Panc1 (cell line): ENCODE results near the gene MRPL11. TPM values are rescaled to one million over a fixed set of nuclear protein-coding genes. Genes with fewer than 3 reads are reported as not detected.

Experiments used
- ATAC-seq: fragments of 200-7000 bp; cut with Tn5 transposase; 2 replicates; pipeline ENCODE4 v1.9.1; 2020; ENCODE audit warnings: mild to moderate bottlenecking, moderate library complexity
- BruUV-seq: library from RNA; stranded (reverse); fragments of 400-500 nt; replicated peaks from 2 replicates; lab custom pipeline; 2021; lab: Mats Ljungman, UMichigan
- CTCF ChIA-PET: fragments of 300-600 bp; sonication (Branson Sonifier 250); formaldehyde crosslinking; loops from one replicate; lab custom pipeline; 2022; ENCODE audit warnings: antibody characterized with exemption; lab: Charles Lee
- POLR2A ChIA-PET: fragments of 300-600 bp; sonication (Branson Sonifier 250); formaldehyde crosslinking; loops from one replicate; lab custom pipeline; 2022; ENCODE audit warnings: antibody characterized with exemption; lab: Charles Lee
- DNase-seq: peaks from one replicate; pipeline ENCODE4 v3.0.0-alpha.2; 2010; ENCODE audit warnings: low read depth, low spot score
- H3K27ac ChIP-seq: 2 replicates; pipeline ENCODE4 v1.5.1; 2011; ENCODE audit warnings: mild to moderate bottlenecking, low read length, inconsistent platforms
- H3K27me3 ChIP-seq: fragments of 200-500 bp; sonication (Bioruptor generic); 2 replicates; pipeline ENCODE4 v1.6.0; 2014; ENCODE audit warnings: low read length, inconsistent platforms; ENCODE audit not compliant: control insufficient read depth, insufficient read depth
- H3K36me3 ChIP-seq: fragments of 200-500 bp; sonication (Bioruptor generic); 2 replicates; pipeline ENCODE4 v1.5.1; 2014; ENCODE audit warnings: inconsistent platforms, mild to moderate bottlenecking, low read length, moderate library complexity; ENCODE audit not compliant: control insufficient read depth, insufficient read depth
- H3K4me1 ChIP-seq: 2 replicates; pipeline ENCODE4 v1.5.1; 2011; ENCODE audit warnings: inconsistent platforms, mild to moderate bottlenecking, low read length, moderate library complexity; ENCODE audit not compliant: control insufficient read depth, insufficient read depth
- H3K4me3 ChIP-seq, 2 experiments: 2 replicates each; pipeline ENCODE4 v1.5.1; 2011 to 2012; ENCODE audit warnings: low read depth in 2 of 2, low read length in 2 of 2, mild to moderate bottlenecking in 2 of 2, inconsistent platforms in 1 of 2, moderate library complexity in 1 of 2
- H3K9me3 ChIP-seq: fragments of 200-500 bp; sonication (Bioruptor generic); 2 replicates; pipeline ENCODE4 v1.5.1; 2014; ENCODE audit warnings: low read depth, mild to moderate bottlenecking, inconsistent platforms, low read length, moderate library complexity; ENCODE audit not compliant: control insufficient read depth, insufficient read depth
- POLR2AphosphoS5 ChIP-seq: IDR thresholded peaks from 2 replicates; pipeline ENCODE4 v1.6.1; 2012; ENCODE audit warnings: mild to moderate bottlenecking, low read depth, low read length, moderate library complexity
- SIN3A ChIP-seq: IDR thresholded peaks from 2 replicates; pipeline ENCODE4 v1.6.1; 2012; ENCODE audit warnings: low read depth, mild to moderate bottlenecking, low read length, moderate library complexity, borderline replicate concordance; ENCODE audit not compliant: insufficient read depth
- TCF7L2 ChIP-seq: IDR thresholded peaks from 2 replicates; pipeline ENCODE4 v1.6.1; 2011; ENCODE audit warnings: mild to moderate bottlenecking, low read depth, low read length, inconsistent platforms
- in situ Hi-C: cut with HindIII; loops from 2 replicates; pipeline ENCODE4 v1.10.0; 2016; ENCODE audit warnings: low sequenced_read_pairs, low pct_unique_long_range_greater_than_20kb
- intact Hi-C: fragments of 100-400 bp; cut with micrococcal nuclease; formaldehyde crosslinking; loops from one replicate; pipeline ENCODE4 v1.10.0; 2022; ENCODE audit not compliant: unreplicated experiment
- total RNA-seq: library from RNA; stranded (reverse); gene quantifications from one replicate; pipeline ENCODE4 v1.2.1, GENCODE V29; 2021; ENCODE audit not compliant: unreplicated experiment
- TF ChIP-seq, protein P1 (sequence below): fragments of 450-650 bp; IDR thresholded peaks from 2 replicates; pipeline ENCODE4 v1.5.1; 2017; ENCODE audit warnings: mild to moderate bottlenecking
- TF ChIP-seq, protein P2 (sequence below), 2 experiments: IDR thresholded peaks; 2 replicates each; pipeline ENCODE4 v1.6.1; 2011 to 2012; ENCODE audit warnings: low read depth in 2 of 2, control low read depth in 1 of 2, low read length in 1 of 2, mild to moderate bottlenecking in 1 of 2, moderate library complexity in 1 of 2; ENCODE audit not compliant: insufficient read depth in 1 of 2

Gene MRPL11
- total RNA-seq, 1 experiment from 2014 or later, result 158 TPM

GRCh38 chr11:66462010-66462409 is 23.4 kb upstream of the MRPL11 start:
- TF ChIP-seq TCF7L2 (no peak), SIN3A (no peak), POLR2AphosphoS5 (no peak)
- TF ChIP-seq, protein P1, sequence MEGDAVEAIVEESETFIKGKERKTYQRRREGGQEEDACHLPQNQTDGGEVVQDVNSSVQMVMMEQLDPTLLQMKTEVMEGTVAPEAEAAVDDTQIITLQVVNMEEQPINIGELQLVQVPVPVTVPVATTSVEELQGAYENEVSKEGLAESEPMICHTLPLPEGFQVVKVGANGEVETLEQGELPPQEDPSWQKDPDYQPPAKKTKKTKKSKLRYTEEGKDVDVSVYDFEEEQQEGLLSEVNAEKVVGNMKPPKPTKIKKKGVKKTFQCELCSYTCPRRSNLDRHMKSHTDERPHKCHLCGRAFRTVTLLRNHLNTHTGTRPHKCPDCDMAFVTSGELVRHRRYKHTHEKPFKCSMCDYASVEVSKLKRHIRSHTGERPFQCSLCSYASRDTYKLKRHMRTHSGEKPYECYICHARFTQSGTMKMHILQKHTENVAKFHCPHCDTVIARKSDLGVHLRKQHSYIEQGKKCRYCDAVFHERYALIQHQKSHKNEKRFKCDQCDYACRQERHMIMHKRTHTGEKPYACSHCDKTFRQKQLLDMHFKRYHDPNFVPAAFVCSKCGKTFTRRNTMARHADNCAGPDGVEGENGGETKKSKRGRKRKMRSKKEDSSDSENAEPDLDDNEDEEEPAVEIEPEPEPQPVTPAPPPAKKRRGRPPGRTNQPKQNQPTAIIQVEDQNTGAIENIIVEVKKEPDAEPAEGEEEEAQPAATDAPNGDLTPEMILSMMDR, result no peak
- TF ChIP-seq, protein P2, sequence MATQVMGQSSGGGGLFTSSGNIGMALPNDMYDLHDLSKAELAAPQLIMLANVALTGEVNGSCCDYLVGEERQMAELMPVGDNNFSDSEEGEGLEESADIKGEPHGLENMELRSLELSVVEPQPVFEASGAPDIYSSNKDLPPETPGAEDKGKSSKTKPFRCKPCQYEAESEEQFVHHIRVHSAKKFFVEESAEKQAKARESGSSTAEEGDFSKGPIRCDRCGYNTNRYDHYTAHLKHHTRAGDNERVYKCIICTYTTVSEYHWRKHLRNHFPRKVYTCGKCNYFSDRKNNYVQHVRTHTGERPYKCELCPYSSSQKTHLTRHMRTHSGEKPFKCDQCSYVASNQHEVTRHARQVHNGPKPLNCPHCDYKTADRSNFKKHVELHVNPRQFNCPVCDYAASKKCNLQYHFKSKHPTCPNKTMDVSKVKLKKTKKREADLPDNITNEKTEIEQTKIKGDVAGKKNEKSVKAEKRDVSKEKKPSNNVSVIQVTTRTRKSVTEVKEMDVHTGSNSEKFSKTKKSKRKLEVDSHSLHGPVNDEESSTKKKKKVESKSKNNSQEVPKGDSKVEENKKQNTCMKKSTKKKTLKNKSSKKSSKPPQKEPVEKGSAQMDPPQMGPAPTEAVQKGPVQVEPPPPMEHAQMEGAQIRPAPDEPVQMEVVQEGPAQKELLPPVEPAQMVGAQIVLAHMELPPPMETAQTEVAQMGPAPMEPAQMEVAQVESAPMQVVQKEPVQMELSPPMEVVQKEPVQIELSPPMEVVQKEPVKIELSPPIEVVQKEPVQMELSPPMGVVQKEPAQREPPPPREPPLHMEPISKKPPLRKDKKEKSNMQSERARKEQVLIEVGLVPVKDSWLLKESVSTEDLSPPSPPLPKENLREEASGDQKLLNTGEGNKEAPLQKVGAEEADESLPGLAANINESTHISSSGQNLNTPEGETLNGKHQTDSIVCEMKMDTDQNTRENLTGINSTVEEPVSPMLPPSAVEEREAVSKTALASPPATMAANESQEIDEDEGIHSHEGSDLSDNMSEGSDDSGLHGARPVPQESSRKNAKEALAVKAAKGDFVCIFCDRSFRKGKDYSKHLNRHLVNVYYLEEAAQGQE (IDR thresholded peaks at IDR 0.05; ENCODE audit: insufficient read depth in 1 of 2, low read depth in 2 of 2, low read length in 1 of 2), result no peak
- H3K36me3 ChIP-seq, result no peaks in the 10 kb centered on the region
- intact Hi-C loops (no loop called here), in situ Hi-C loops (no loop called here)
- H3K9me3 ChIP-seq, result no peaks in the 10 kb centered on the region
- H3K27ac ChIP-seq, result no peak overlapping the region
- POLR2A ChIA-PET, result interaction anchor here (0.6 kb wide), 1 partner anchor 46 kb away, joined by 3 read pairs; no protein-coding TSS in a partner anchor
- H3K4me1 ChIP-seq, result 0 out of 2 replicates have a peak, but pooled peaks cover 3% of the 10 kb centered on the region
- no TSS peak for BruUV-seq
- no peak overlapping the region for H3K4me3 ChIP-seq
- CTCF ChIA-PET, result interaction anchor here (1.1 kb wide), 1 partner anchor 23 kb away, joined by 4 read pairs; the partner anchor contains the start of gene MRPL11
- no peak for ATAC-seq
- H3K27me3 ChIP-seq, result no peaks in the 10 kb centered on the region
- DNase-seq, result no peak

DNA sequence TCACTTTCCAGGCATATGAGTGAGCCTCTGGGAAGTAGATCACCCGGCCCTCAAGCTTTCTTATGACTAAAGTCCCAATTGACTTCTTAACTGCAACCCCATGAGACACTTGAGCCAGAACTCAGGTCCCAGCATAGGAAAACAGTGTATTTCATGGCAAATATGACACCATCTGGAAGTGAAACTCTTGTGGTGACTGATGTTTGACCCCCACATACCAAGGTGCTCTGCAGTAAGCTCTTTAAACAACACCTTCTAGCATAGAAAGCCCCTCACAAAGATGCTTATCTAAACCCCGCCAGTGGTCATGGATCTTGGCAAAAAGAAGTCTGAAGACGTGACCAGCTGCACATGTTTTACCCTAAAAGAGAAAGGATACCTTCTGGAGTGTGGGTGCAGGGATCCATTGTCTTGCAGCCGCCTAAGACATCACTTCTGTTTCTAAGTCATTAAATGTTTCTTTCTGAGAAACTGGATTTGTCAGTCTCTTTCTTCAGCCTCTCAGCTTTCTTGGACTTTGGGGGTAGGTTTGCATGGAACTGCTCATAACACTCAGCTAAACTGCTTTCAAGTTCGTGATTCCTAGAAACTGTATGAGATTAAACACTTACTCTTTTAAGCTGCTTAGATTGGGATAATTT is 20.6 kb upstream of the MRPL11 start:
- ChIA-PET POLR2A (no interaction called here), CTCF (interaction anchor here (0.6 kb wide), 1 partner anchor 12 kb away, joined by 5 read pairs; no protein-coding TSS in a partner anchor)
- ATAC-seq, result peak; percentile 26; the same call in 1 of the 2 replicates
- no peak overlapping the region for H3K27ac ChIP-seq
- TF ChIP-seq, protein P1, result no peak
- TF ChIP-seq, protein P2 (IDR thresholded peaks at IDR 0.05; ENCODE audit: insufficient read depth in 1 of 2, low read depth in 2 of 2, low read length in 1 of 2), result no peak
- TF ChIP-seq SIN3A (no peak), TCF7L2 (no peak), POLR2AphosphoS5 (no peak)
- DNase-seq, result no peak
- no peak overlapping the region for H3K4me3 ChIP-seq
- no peaks in the 10 kb centered on the region for H3K9me3 ChIP-seq
- no peaks in the 10 kb centered on the region for H3K36me3 ChIP-seq
- intact Hi-C loops (no loop called here), in situ Hi-C loops (no loop called here)
- no peaks in the 10 kb centered on the region for H3K4me1 ChIP-seq
- no peaks in the 10 kb centered on the region; the same call in 1 of the 2 replicates for H3K27me3 ChIP-seq
- BruUV-seq, result no TSS peak
